ENCODE measurements around the gene SLC7A9. TPM values are rescaled to one million over a fixed set of nuclear protein-coding genes. Genes with fewer than 3 reads are reported as not detected.

Gene SLC7A9
- total RNA-seq, 1 donor from 2014 or later = 0.64 TPM

- H3K27ac Mint-ChIP-seq (ENCODE audit: unreplicated experiment) = no peak overlapping the region
- H3K4me1 Mint-ChIP-seq (ENCODE audit: low read depth, unreplicated experiment) = peaks cover 3% of the 10 kb centered on the region
- TF ChIP-seq CTCF (IDR thresholded peaks at IDR 0.05; ENCODE audit: partially characterized antibody, unreplicated experiment) = no peak
- no peak overlapping the region for H3K4me3 Mint-ChIP-seq (ENCODE audit: unreplicated experiment)
- H3K27me3 Mint-ChIP-seq (ENCODE audit: unreplicated experiment) = peaks cover 2% of the 10 kb centered on the region
- DNase-seq = no peak
- no peaks in the 10 kb centered on the region for H3K36me3 Mint-ChIP-seq (ENCODE audit: unreplicated experiment)
- peaks cover 1% of the 10 kb centered on the region for H3K9me3 Mint-ChIP-seq (ENCODE audit: unreplicated experiment)
Observed at GRCh38 chr19:32864318-32865007, 5.1 kb downstream of the SLC7A9 start.

GRCh38 chr19:32863841-32864240, 5.7 kb downstream of the SLC7A9 start:
- no peak for TF ChIP-seq CTCF (IDR thresholded peaks at IDR 0.05; ENCODE audit: partially characterized antibody, unreplicated experiment)
- Mint-ChIP-seq H3K27me3 (ENCODE audit: unreplicated experiment) (peaks cover 2% of the 10 kb centered on the region), H3K4me3 (ENCODE audit: unreplicated experiment) (no peak overlapping the region), H3K27ac (ENCODE audit: unreplicated experiment) (no peak overlapping the region), H3K36me3 (ENCODE audit: unreplicated experiment) (no peaks in the 10 kb centered on the region), H3K9me3 (ENCODE audit: unreplicated experiment) (peaks cover 3% of the 10 kb centered on the region), H3K4me1 (ENCODE audit: low read depth, unreplicated experiment) (peaks cover 3% of the 10 kb centered on the region)
- no peak for DNase-seq

DNA sequence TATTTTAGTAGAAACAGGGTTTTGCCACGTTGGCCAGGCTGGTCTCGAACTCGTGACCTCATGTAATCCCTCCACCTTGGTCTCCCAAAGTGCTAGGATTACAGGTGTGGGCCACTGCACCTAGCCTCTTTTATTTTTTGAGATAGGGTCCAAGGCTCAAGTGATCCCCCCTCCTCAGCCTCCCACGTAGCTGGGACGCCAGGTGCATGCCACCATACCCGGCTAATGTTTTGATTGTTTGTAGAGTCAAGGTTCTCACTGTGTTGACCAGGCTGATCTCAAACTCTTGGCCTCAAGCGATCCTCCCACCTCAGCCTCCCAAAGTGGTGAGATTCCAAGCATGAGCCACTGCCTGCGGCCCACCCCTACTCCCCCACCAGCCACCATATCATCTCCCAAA, 6.3 kb downstream of the SLC7A9 start:
- Mint-ChIP-seq H3K9me3 (ENCODE audit: unreplicated experiment) (peaks cover 3% of the 10 kb centered on the region), H3K27me3 (ENCODE audit: unreplicated experiment) (peaks cover 2% of the 10 kb centered on the region), H3K27ac (ENCODE audit: unreplicated experiment) (no peak overlapping the region), H3K4me3 (ENCODE audit: unreplicated experiment) (no peak overlapping the region), H3K36me3 (ENCODE audit: unreplicated experiment) (no peaks in the 10 kb centered on the region), H3K4me1 (ENCODE audit: low read depth, unreplicated experiment) (peaks cover 3% of the 10 kb centered on the region)
- no peak for DNase-seq
- no peak for TF ChIP-seq CTCF (IDR thresholded peaks at IDR 0.05; ENCODE audit: partially characterized antibody, unreplicated experiment)

DNA sequence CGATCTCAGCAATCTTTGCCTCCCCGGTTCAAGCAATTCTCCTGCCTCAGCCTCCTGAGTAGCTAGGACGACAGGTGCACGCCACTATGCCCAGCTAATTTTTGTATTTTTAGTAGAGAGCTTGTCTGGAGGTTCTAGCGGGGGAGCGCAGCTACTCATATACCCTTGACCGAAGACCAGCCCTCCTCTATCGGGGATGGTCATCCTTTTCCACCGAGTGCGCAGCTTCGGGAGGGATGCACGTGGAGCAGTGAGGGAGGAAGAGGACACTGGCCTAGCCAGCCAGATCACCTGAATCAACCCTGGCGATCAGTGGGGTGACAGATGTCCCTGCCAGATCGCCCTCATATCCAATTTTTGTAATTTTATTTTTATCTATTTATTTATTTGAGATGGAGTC, 6.8 kb downstream of the SLC7A9 start:
- DNase-seq = no peak
- TF ChIP-seq CTCF (IDR thresholded peaks at IDR 0.05; ENCODE audit: partially characterized antibody, unreplicated experiment) = no peak
- H3K27ac Mint-ChIP-seq (ENCODE audit: unreplicated experiment) = no peak overlapping the region
- H3K27me3 Mint-ChIP-seq (ENCODE audit: unreplicated experiment) = peaks cover 2% of the 10 kb centered on the region
- H3K4me3 Mint-ChIP-seq (ENCODE audit: unreplicated experiment) = no peak overlapping the region
- peaks cover 3% of the 10 kb centered on the region for H3K9me3 Mint-ChIP-seq (ENCODE audit: unreplicated experiment)
- no peaks in the 10 kb centered on the region for H3K36me3 Mint-ChIP-seq (ENCODE audit: unreplicated experiment)
- H3K4me1 Mint-ChIP-seq (ENCODE audit: low read depth, unreplicated experiment) = peaks cover 3% of the 10 kb centered on the region

DNA sequence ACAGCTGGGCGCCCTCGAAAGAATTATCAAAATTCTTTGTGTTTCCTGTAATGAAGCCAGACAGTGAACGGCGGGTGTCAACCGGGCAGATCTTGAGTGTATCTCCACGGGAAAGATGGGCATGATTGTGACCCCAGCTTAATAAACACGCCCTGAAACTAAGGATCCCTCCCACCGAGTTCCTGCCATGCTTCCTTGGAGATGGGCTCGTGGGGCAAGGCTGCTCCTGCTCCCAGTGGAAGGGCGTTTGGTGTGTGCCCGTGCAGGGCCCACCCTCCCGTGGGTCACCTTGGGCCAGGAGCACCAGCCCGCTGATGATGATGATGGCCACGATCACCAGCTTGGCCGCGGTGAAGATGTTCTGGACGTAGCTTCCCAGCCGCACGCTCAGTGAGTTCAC, 7.4 kb downstream of the SLC7A9 start:
- H3K36me3 Mint-ChIP-seq (ENCODE audit: unreplicated experiment) = no peaks in the 10 kb centered on the region
- peaks cover 3% of the 10 kb centered on the region for H3K4me1 Mint-ChIP-seq (ENCODE audit: low read depth, unreplicated experiment)
- TF ChIP-seq CTCF (IDR thresholded peaks at IDR 0.05; ENCODE audit: partially characterized antibody, unreplicated experiment) = no peak
- no peak for DNase-seq
- peaks cover 2% of the 10 kb centered on the region for H3K27me3 Mint-ChIP-seq (ENCODE audit: unreplicated experiment)
- H3K27ac Mint-ChIP-seq (ENCODE audit: unreplicated experiment) = no peak overlapping the region
- peaks cover 3% of the 10 kb centered on the region for H3K9me3 Mint-ChIP-seq (ENCODE audit: unreplicated experiment)
- H3K4me3 Mint-ChIP-seq (ENCODE audit: unreplicated experiment) = no peak overlapping the region
